HG03521 (cell line): ENCODE measurements around the gene TRIL.

ENCODE experiments used
- ATAC-seq: cut with Tn5 transposase; IDR thresholded peaks from one replicate; pipeline ENCODE4 v1.9.1; 2021; ENCODE audit warnings: mild to moderate bottlenecking, moderate library complexity; ENCODE audit not compliant: unreplicated experiment

The TRIL gene

GRCh38 chr7:28958235-28958979 lies at the start of gene TRIL:
Gene TRIL (minus strand): TSS chr7:28958330. CDS start chr7:28958046, 284 bp downstream.
- ATAC-seq: no peak

- ATAC-seq: no peak
Measured at GRCh38 chr7:29007127-29007526, 49.0 kb upstream of the TRIL start.

GRCh38 chr7:29005829-29006228 lies 47.7 kb upstream of the TRIL start:
- no peak for ATAC-seq

GRCh38 chr7:29005406-29005805 lies 47.3 kb upstream of the TRIL start:
- ATAC-seq: no peak

- ATAC-seq: no peak
Measured at GRCh38 chr7:29003703-29004102, 45.6 kb upstream of the TRIL start.

- no peak for ATAC-seq
Measured at GRCh38 chr7:29000717-29001076, 42.6 kb upstream of the TRIL start.

GRCh38 chr7:28999895-29000716 lies 42.0 kb upstream of the TRIL start:
- ATAC-seq: no peak

- ATAC-seq: no peak
Measured at GRCh38 chr7:28999427-28999826, 41.3 kb upstream of the TRIL start.

GRCh38 chr7:28998105-28998504 lies 40.0 kb upstream of the TRIL start:
- ATAC-seq: no peak

- ATAC-seq: no peak
Measured at GRCh38 chr7:28996836-28997235, 38.7 kb upstream of the TRIL start.

- no peak for ATAC-seq
Measured at GRCh38 chr7:28993371-28993770, 35.2 kb upstream of the TRIL start.

- no peak for ATAC-seq
Measured at GRCh38 chr7:28992798-28993197, 34.7 kb upstream of the TRIL start.

GRCh38 chr7:28990200-28990960 lies 32.2 kb upstream of the TRIL start:
- no peak for ATAC-seq

GRCh38 chr7:28989211-28989980 lies 31.3 kb upstream of the TRIL start:
- ATAC-seq: no peak

- ATAC-seq: no peak
Measured at GRCh38 chr7:28988810-28989209, 30.7 kb upstream of the TRIL start.

GRCh38 chr7:28988091-28988490 lies 30.0 kb upstream of the TRIL start:
- no peak for ATAC-seq

GRCh38 chr7:28986765-28987110 lies 28.6 kb upstream of the TRIL start:
- no peak for ATAC-seq

- ATAC-seq: no peak
Measured at GRCh38 chr7:28986028-28986764, 28.1 kb upstream of the TRIL start.

GRCh38 chr7:28984631-28985030 lies 26.5 kb upstream of the TRIL start:
- ATAC-seq: no peak

GRCh38 chr7:28984217-28984616 lies 26.1 kb upstream of the TRIL start:
- no peak for ATAC-seq
